ENCODE measurements around the gene LAMA1. TPM values are rescaled to one million over a fixed set of nuclear protein-coding genes. Genes with fewer than 3 reads are reported as not detected.

The LAMA1 gene
- total RNA-seq, 4 donors from 2014 or later = 1.1 to 4.6 (median 1.3) TPM

DNA sequence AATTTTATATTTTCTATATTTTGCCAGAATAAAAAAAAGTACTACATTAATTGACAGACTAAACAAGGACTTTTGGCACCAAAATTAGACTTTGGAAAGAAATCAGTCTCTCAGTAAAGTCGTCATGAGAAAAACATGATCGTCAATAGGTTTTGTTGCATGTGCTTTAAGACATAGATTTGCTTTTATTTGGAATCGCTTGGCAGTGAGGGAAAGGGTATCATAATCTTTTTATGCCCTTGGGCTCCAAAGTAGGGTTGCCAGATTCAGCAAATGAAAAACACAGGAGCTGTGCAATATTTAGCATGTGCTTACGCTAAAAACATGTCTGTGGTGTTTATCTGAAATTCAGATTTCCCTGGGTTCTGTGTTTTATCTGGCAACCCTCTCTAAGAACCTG lies 177.6 kb downstream of the LAMA1 start:
- TF ChIP-seq CTCF (IDR thresholded peaks at IDR 0.05; ENCODE audit: low read depth) = no peak

DNA sequence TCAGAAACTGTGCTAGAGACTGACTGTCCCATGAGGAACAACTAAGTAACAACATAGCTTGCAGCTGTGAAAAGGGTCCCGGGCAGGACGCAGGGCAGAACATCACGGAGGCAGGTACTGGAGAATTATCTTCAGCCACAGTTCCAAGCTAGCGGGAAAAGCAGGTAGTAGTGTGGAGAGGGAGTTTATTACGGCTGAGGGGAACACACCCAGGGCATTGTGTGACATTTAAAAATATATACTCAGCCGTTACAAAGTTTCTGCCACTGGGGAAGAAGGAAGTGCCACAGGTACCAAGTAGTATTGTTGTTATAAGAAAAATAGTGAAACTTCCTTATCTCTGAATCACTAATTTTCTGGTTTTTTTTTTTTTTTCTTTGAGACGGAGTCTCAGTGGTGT lies 179.6 kb downstream of the LAMA1 start:
- TF ChIP-seq CTCF (IDR thresholded peaks at IDR 0.05; ENCODE audit: low read depth) = no peak

DNA sequence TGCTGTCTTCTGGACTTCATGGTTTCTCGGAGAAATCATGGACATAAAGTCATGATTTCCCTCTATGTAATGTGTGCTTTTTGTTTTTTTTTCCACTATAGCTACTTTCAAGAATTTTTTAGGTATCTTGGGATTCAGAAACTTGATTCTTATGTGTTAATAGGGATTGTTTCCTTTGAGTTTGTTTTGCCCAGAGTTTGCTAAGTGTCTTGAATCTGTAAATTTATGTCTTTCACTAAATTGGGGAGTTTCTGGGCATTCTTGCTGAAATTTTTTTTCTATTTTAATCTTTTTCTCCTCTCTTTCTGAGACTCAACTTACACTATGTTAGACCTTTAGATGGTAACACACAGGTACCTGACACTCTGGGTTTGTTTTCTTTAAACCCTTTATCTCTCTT lies 182.7 kb downstream of the LAMA1 start:
- no peak for TF ChIP-seq CTCF (IDR thresholded peaks at IDR 0.05; ENCODE audit: low read depth)

GRCh38 chr18:6929370-6930102 lies 188.1 kb downstream of the LAMA1 start:
- TF ChIP-seq CTCF (IDR thresholded peaks at IDR 0.05; ENCODE audit: low read depth) = no peak

- no peak for TF ChIP-seq CTCF (IDR thresholded peaks at IDR 0.05; ENCODE audit: low read depth)
Measured at GRCh38 chr18:6928359-6928758, 189.2 kb downstream of the LAMA1 start.

DNA sequence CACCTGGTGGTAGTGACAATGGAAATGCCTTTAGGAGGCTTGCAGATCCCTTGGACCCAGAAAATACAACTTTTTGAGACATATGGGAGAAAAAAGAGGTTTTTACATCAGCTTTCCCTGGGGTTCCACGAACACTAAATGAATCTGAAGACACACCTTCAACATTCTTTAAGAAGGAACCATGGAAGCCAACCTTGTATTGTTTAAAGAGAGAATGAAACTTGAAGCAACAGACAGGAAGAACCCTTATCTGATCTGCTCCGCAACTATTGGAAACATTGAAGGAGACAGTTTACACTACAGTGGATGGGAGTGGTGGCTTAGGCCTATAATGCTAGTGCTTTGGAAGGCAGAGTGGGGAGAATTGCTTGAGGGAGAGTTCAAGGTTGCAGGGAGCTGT lies 190.4 kb downstream of the LAMA1 start:
- TF ChIP-seq CTCF (IDR thresholded peaks at IDR 0.05; ENCODE audit: low read depth) = no peak

GRCh38 chr18:6923220-6923619 lies 194.4 kb downstream of the LAMA1 start:
- TF ChIP-seq CTCF (IDR thresholded peaks at IDR 0.05; ENCODE audit: low read depth) = no peak
